ENCODE results near the gene UBE2V1. TPM values are rescaled to one million over a fixed set of nuclear protein-coding genes. Genes with fewer than 3 reads are reported as not detected.
"Not testable (repeated sequence)": the region's sequence is repeated elsewhere in the genome, so short reads cannot be mapped to it uniquely, and the experiment has no call there.

Gene UBE2V1
- total RNA-seq, 1 donor from 2014 or later, result 117 TPM

DNA sequence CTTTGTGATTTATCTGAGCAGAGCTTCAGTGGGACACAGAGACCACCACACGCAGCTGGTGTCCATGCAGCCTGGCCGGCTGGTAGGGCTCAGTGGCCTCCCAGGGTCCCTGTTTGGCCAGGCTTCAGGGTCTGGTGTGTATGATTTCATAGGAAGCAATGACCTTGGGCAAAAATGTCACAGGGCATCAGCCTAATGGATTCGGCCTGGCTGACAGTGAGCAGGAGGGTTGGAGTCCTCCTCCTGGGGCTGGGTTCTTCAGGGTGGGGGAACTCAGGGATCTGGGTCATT is 47.7 kb downstream of the UBE2V1 start:
- DNase-seq (ENCODE audit: extremely low spot score, unreplicated experiment), result no peak
- TF ChIP-seq CTCF (conservative IDR thresholded peaks at IDR 0.05), result no peak
- Mint-ChIP-seq H3K27ac (no peak overlapping the region), H3K9me3 (no peaks in the 10 kb centered on the region), H3K36me3 (no peaks in the 10 kb centered on the region), H3K27me3 (no peaks in the 10 kb centered on the region), H3K4me3 (no peak overlapping the region), H3K4me1 (ENCODE audit: unreplicated experiment) (peaks cover 35% of the 10 kb centered on the region)

- not testable (repeated sequence) for DNase-seq (ENCODE audit: extremely low spot score, unreplicated experiment); H3K9me3 Mint-ChIP-seq; H3K4me3 Mint-ChIP-seq; H3K27ac Mint-ChIP-seq; H3K27me3 Mint-ChIP-seq; H3K36me3 Mint-ChIP-seq
- peaks cover 28% of the 10 kb centered on the region for H3K4me1 Mint-ChIP-seq (ENCODE audit: unreplicated experiment)
Measured at GRCh38 chr20:50063763-50064162, 49.2 kb downstream of the UBE2V1 start.

GRCh38 chr20:50062006-50062838 is 50.7 kb downstream of the UBE2V1 start:
- H3K9me3 Mint-ChIP-seq, result no peaks in the 10 kb centered on the region
- DNase-seq (ENCODE audit: extremely low spot score, unreplicated experiment), result no peak
- peaks cover 13% of the 10 kb centered on the region for H3K4me1 Mint-ChIP-seq (ENCODE audit: unreplicated experiment)
- no peaks in the 10 kb centered on the region for H3K27me3 Mint-ChIP-seq
- TF ChIP-seq CTCF (conservative IDR thresholded peaks at IDR 0.05), result no peak
- peak overlapping the region; percentile 65 for H3K27ac Mint-ChIP-seq
- no peak overlapping the region for H3K4me3 Mint-ChIP-seq
- no peaks in the 10 kb centered on the region for H3K36me3 Mint-ChIP-seq

DNA sequence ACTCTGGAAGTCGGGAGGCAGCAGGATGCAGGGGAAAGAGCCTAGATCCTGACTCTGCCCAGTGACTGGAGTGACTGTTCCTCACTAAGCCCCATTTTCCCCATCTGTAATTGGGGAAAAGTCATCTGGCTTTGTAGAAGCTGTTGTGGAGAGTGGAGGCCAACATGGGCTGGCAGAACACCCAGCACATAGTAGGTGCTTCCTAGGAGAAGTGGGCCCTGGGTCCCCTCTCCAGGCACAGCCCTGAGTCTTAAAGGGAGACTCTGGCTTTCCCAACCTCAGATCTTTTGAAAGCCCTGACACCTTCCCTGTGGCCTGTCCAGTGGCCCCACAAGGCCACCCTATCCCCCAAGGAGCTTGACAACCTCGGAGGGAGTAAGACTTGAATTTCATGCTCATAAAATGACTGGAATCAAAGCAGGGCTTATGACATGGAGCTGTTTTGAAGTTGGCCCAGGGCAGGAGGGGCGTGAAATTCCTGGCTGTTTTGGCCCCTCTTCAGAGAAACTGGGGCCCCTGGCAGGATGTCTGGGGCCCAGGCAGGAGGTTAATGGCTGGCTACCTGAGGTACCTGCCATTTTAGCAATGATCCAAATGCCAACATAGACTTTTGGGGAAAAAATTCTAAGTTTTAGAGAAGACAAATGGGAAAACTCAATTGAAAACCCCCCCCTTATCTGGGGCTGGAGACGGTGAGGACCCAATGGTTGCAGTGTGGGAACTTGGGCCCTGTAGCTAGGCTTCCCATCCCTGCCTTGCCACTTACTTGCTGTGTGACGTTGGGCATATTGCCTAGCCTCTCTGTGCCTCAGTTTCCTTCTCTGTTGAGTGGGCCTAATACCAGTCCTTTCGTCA is 51.6 kb downstream of the UBE2V1 start:
- no peak for DNase-seq (ENCODE audit: extremely low spot score, unreplicated experiment)
- H3K36me3 Mint-ChIP-seq, result no peaks in the 10 kb centered on the region
- H3K27me3 Mint-ChIP-seq, result no peaks in the 10 kb centered on the region
- H3K4me3 Mint-ChIP-seq, result no peak overlapping the region
- H3K27ac Mint-ChIP-seq, result no peak overlapping the region
- H3K4me1 Mint-ChIP-seq (ENCODE audit: unreplicated experiment), result peaks cover 11% of the 10 kb centered on the region
- TF ChIP-seq CTCF (conservative IDR thresholded peaks at IDR 0.05), result no peak
- no peaks in the 10 kb centered on the region for H3K9me3 Mint-ChIP-seq

DNA sequence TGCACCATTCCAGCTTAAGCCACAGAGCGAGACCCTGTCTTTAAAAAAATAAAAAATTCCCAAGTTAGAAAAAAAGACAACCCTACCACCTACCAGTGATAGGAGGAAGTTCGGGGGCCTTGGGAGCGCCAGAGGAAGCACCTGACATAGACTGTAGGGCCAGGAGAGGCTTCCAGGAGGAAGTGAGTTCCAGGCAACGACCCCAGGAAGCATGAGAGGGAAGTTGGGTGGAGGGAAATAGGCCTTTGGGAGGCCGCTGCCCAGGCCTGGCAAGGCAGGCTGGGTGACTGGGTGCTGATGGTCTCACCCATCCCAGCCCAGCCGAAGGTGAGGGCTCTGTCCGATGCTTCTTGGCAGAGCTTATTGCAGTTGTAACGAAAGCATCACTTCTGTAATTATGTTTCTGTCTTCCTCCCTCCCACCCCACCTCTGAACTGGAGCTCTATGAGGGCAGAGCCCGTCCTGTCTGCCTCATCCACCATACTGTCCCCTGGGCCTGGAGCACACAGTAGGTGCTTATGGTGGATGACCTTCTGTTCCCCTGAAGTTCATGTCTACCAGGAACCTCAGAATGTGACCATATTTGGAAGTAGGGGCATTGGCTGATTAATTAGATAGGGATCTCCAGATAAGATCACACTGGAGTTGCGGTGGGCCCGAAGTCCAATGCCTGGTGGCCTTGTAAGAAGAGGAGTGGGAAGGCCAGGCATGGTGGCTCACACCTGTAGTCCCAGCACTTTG is 54.1 kb downstream of the UBE2V1 start:
- Mint-ChIP-seq H3K27ac (no peak overlapping the region), H3K4me3 (no peak overlapping the region), H3K36me3 (no peaks in the 10 kb centered on the region), H3K4me1 (ENCODE audit: unreplicated experiment) (peaks cover 10% of the 10 kb centered on the region), H3K27me3 (no peaks in the 10 kb centered on the region), H3K9me3 (no peaks in the 10 kb centered on the region)
- no peak for DNase-seq (ENCODE audit: extremely low spot score, unreplicated experiment)
- TF ChIP-seq CTCF (conservative IDR thresholded peaks at IDR 0.05), result no peak

Measured in type B pancreatic cell (in vitro differentiated cells).